Suppressor macrophage treated with lipopolysaccharide for 1 hour (primary cell): ENCODE measurements around the gene CEP112.
"Not testable (repeated sequence)": the region's sequence is repeated elsewhere in the genome, so short reads cannot be mapped to it uniquely, and the experiment has no call there.

Experiments used
- DNase-seq, 3 donors: peaks; one replicate each; pipeline ENCODE4 v3.0.0-alpha.2; 2020 to 2022

Gene CEP112

GRCh38 chr17:65756760-65757159, 435.2 kb downstream of the CEP112 start:
- DNase-seq = no peak

- no peak for DNase-seq
These were observed 436.1 kb downstream of the CEP112 start for GRCh38 chr17:65755799-65756198.

GRCh38 chr17:65754630-65755029, 437.3 kb downstream of the CEP112 start:
- DNase-seq = no peak

GRCh38 chr17:65754081-65754480, 437.9 kb downstream of the CEP112 start:
- no peak for DNase-seq

- no peak for DNase-seq
These were observed 438.6 kb downstream of the CEP112 start for GRCh38 chr17:65753348-65753747.

- no peak for DNase-seq
These were observed 440.7 kb downstream of the CEP112 start for GRCh38 chr17:65751263-65751662.

- DNase-seq = no peak
These were observed 441.3 kb downstream of the CEP112 start for GRCh38 chr17:65750631-65751115.

GRCh38 chr17:65750166-65750565, 441.8 kb downstream of the CEP112 start:
- no peak for DNase-seq

GRCh38 chr17:65749479-65749878, 442.5 kb downstream of the CEP112 start:
- peak in 1 of 3 donors; percentile 10 for DNase-seq

- DNase-seq = no peak
These were observed 446.7 kb downstream of the CEP112 start for GRCh38 chr17:65745241-65745640.

- DNase-seq = no peak
These were observed 448.7 kb downstream of the CEP112 start for GRCh38 chr17:65743308-65743655.

GRCh38 chr17:65742403-65743307, 449.3 kb downstream of the CEP112 start:
- no peak for DNase-seq

GRCh38 chr17:65741710-65742109, 450.2 kb downstream of the CEP112 start:
- no peak for DNase-seq

- no peak for DNase-seq
These were observed 452.9 kb downstream of the CEP112 start for GRCh38 chr17:65739034-65739433.

GRCh38 chr17:65737451-65737850, 454.5 kb downstream of the CEP112 start:
- no peak for DNase-seq

GRCh38 chr17:65733314-65733713, 458.6 kb downstream of the CEP112 start:
- DNase-seq = no peak

- DNase-seq = not testable (repeated sequence)
These were observed 459.3 kb downstream of the CEP112 start for GRCh38 chr17:65732667-65733066.

GRCh38 chr17:65730711-65731169, 461.2 kb downstream of the CEP112 start:
- no peak for DNase-seq

GRCh38 chr17:65729207-65729606, 462.7 kb downstream of the CEP112 start:
- no peak for DNase-seq

- no peak for DNase-seq
These were observed 464.1 kb downstream of the CEP112 start for GRCh38 chr17:65727832-65728231.

GRCh38 chr17:65727246-65727645, 464.7 kb downstream of the CEP112 start:
- no peak for DNase-seq

GRCh38 chr17:65723431-65724151, 468.3 kb downstream of the CEP112 start:
- DNase-seq = no peak

GRCh38 chr17:65718601-65719000, 473.3 kb downstream of the CEP112 start:
- no peak for DNase-seq
